ENCODE data around the gene RNF217. TPM values are rescaled to one million over a fixed set of nuclear protein-coding genes. Genes with fewer than 3 reads are reported as not detected.

The RNF217 gene
- total and polyA plus RNA-seq, 2 of the 13 experiments (the other 11 are each of a cell fraction or from before 2014, with no cell fraction given): 2.2 to 2.4 TPM

DNA sequence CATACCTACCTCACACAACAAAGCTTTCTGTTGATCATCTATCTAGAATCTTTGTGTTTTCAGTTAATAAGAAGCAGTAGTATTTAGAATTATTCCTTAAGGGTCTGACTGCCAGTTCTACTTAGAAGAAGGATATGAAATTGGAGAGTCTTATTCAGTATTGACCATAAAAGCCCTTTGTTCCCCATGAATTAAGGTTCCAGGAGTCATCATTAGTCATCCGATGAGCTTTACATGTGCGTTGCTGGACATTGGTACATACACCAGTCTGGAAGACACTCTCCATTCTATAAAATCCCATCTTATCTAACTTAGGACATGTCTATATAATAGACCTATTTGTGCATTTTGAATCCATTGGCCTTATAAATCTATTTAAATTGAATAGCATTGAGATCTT is 34.4 kb upstream of the RNF217 start:
- H3K4me3 ChIP-seq (replicated peaks in 1 of 3; ENCODE audit: insufficient read depth in 1 of 3, low read depth in 2 of 3, low read length in 3 of 3): no peak overlapping the region
- WGBS (ENCODE audit: low lambda C conversion rate): 10% methylated on average over 2 of the region's 2 CpGs
- H3K27me3 ChIP-seq (ENCODE audit: control insufficient read depth in 1 of 2, insufficient read depth in 2 of 2, low read length in 2 of 2): no peaks in the 10 kb centered on the region
- H3K27ac ChIP-seq (ENCODE audit: extremely low read length, insufficient read depth, low read length): no peak overlapping the region
- H3K9ac ChIP-seq (ENCODE audit: insufficient read depth, low read depth, low read length): no peak overlapping the region
- H2AFZ ChIP-seq (ENCODE audit: low read length): no peak overlapping the region
- no peaks in the 10 kb centered on the region for H3K79me2 ChIP-seq (ENCODE audit: insufficient read depth, low read length)
- ATAC-seq (no peak), FAIRE-seq (no peak), DNase-seq (ENCODE audit: low spot score) (no peak)
- no TSS peak for BruUV-seq (replicated peaks)
- H3K36me3 ChIP-seq (replicated peaks in 1 of 2; ENCODE audit: control insufficient read depth in 1 of 2, insufficient read depth in 2 of 2, low read length in 2 of 2): no peaks in the 10 kb centered on the region
- ChIA-PET CTCF (ENCODE audit: low intra/inter-chr PET ratio, low total read pairs) (no interaction called here), POLR2A (no interaction called here)
- in situ Hi-C loops (cut with HindIII; ENCODE audit: extremely low pct_ligation_motif_present, low pct_unique_long_range_greater_than_20kb): no loop called here
- H3K4me2 ChIP-seq (ENCODE audit: low read depth, low read length): no peak overlapping the region
- intact Hi-C loops (cut with micrococcal nuclease; ENCODE audit: unreplicated experiment): no loop called here
- H4K20me1 ChIP-seq (ENCODE audit: insufficient read depth, low read length): no peaks in the 10 kb centered on the region
- H3K9me3 ChIP-seq (ENCODE audit: low read length): no peaks in the 10 kb centered on the region
- H3K4me1 ChIP-seq (ENCODE audit: insufficient read depth, low read length): no peaks in the 10 kb centered on the region
- no peak for TF ChIP-seq TBX3 (IDR thresholded peaks at IDR 0.05; ENCODE audit: borderline replicate concordance)
- TF ChIP-seq, protein P1, sequence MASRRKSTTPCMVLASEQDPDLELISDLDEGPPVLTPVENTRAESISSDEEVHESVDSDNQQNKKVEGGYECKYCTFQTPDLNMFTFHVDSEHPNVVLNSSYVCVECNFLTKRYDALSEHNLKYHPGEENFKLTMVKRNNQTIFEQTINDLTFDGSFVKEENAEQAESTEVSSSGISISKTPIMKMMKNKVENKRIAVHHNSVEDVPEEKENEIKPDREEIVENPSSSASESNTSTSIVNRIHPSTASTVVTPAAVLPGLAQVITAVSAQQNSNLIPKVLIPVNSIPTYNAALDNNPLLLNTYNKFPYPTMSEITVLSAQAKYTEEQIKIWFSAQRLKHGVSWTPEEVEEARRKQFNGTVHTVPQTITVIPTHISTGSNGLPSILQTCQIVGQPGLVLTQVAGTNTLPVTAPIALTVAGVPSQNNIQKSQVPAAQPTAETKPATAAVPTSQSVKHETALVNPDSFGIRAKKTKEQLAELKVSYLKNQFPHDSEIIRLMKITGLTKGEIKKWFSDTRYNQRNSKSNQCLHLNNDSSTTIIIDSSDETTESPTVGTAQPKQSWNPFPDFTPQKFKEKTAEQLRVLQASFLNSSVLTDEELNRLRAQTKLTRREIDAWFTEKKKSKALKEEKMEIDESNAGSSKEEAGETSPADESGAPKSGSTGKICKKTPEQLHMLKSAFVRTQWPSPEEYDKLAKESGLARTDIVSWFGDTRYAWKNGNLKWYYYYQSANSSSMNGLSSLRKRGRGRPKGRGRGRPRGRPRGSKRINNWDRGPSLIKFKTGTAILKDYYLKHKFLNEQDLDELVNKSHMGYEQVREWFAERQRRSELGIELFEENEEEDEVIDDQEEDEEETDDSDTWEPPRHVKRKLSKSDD (CRISPR knock-in tag; IDR thresholded peaks at IDR 0.05; ENCODE audit: low read depth): no peak
- TF ChIP-seq ZNF33B (CRISPR knock-in tag; IDR thresholded peaks at IDR 0.05): no peak
- no peak for TF ChIP-seq ZNF496 (CRISPR knock-in tag; IDR thresholded peaks at IDR 0.05; ENCODE audit: insufficient replicate concordance)
- TF ChIP-seq ZNF747 (CRISPR knock-in tag; IDR thresholded peaks at IDR 0.05; ENCODE audit: borderline replicate concordance): no peak
- no peak for TF ChIP-seq ZSCAN31 (CRISPR knock-in tag; IDR thresholded peaks at IDR 0.05; ENCODE audit: low read depth)
- no peak for TF ChIP-seq ZNF333 (CRISPR knock-in tag; IDR thresholded peaks at IDR 0.05; ENCODE audit: borderline replicate concordance)
- TF ChIP-seq, protein P2, sequence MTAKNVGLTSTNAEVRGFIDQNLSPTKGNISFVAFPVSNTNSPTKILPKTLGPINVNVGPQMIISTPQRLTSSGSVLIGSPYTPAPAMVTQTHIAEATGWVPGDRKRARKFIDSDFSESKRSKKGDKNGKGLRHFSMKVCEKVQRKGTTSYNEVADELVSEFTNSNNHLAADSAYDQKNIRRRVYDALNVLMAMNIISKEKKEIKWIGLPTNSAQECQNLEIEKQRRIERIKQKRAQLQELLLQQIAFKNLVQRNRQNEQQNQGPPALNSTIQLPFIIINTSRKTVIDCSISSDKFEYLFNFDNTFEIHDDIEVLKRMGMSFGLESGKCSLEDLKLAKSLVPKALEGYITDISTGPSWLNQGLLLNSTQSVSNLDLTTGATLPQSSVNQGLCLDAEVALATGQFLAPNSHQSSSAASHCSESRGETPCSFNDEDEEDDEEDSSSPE (CRISPR knock-in tag; IDR thresholded peaks at IDR 0.05): no peak
- TF ChIP-seq ZNF616 (CRISPR knock-in tag; IDR thresholded peaks at IDR 0.05; ENCODE audit: low read depth): no peak
- TF ChIP-seq ZNF30 (CRISPR knock-in tag; IDR thresholded peaks at IDR 0.05): no peak
- no peak for TF ChIP-seq ZNF644 (CRISPR knock-in tag; IDR thresholded peaks at IDR 0.05; ENCODE audit: low read depth)
- TF ChIP-seq U2AF2 (IDR thresholded peaks at IDR 0.05; ENCODE audit: low read depth, low read length): no peak
- TF ChIP-seq, protein P3, sequence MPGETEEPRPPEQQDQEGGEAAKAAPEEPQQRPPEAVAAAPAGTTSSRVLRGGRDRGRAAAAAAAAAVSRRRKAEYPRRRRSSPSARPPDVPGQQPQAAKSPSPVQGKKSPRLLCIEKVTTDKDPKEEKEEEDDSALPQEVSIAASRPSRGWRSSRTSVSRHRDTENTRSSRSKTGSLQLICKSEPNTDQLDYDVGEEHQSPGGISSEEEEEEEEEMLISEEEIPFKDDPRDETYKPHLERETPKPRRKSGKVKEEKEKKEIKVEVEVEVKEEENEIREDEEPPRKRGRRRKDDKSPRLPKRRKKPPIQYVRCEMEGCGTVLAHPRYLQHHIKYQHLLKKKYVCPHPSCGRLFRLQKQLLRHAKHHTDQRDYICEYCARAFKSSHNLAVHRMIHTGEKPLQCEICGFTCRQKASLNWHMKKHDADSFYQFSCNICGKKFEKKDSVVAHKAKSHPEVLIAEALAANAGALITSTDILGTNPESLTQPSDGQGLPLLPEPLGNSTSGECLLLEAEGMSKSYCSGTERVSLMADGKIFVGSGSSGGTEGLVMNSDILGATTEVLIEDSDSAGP (CRISPR knock-in tag; IDR thresholded peaks at IDR 0.05; ENCODE audit: borderline replicate concordance): no peak

All from HepG2 (cell line).